H1 (cell line): ENCODE results near the gene WDFY4.

Experiments
- CEBPB ChIP-seq: IDR thresholded peaks from 2 replicates; pipeline ENCODE4 v1.6.1; 2012; ENCODE audit warnings: low read depth, low read length
- CTCF ChIP-seq, 3 experiments: IDR thresholded peaks; 1 replicate in 2 of 3; 2 replicates in 1 of 3; pipeline versions ENCODE4 v1.5.1 to v1.6.1; 2011; ENCODE audit warnings: low read length in 3 of 3, mild to moderate bottlenecking in 3 of 3, inconsistent platforms in 2 of 3, low read depth in 1 of 3, moderate library complexity in 1 of 3; ENCODE audit not compliant: insufficient read depth in 1 of 3; ENCODE audit errors: control extremely low read depth in 1 of 3
- POLR2AphosphoS5 ChIP-seq: IDR thresholded peaks from 2 replicates; pipeline ENCODE4 v1.6.1; 2011; ENCODE audit warnings: low read depth, low read length

GRCh38 chr10:49025347-49025983, 340.8 kb downstream of the WDFY4 start:
- TF ChIP-seq CTCF (IDR thresholded peaks at IDR 0.05; ENCODE audit: control extremely low read depth in 1 of 3, insufficient read depth in 1 of 3, low read depth in 1 of 3, low read length in 3 of 3) (no peak), CEBPB (no peak), POLR2AphosphoS5 (no peak)
